H54 (cell line): ENCODE measurements around the gene PPP2R3B.
"Not testable (repeated sequence)": the region's sequence is repeated elsewhere in the genome, so short reads cannot be mapped to it uniquely, and the experiment has no call there.

Experiments
- DNase-seq: peaks from one replicate; pipeline ENCODE4 v3.0.0; 2011; ENCODE audit warnings: low spot score, mixed read lengths; ENCODE audit not compliant: insufficient read length
- FAIRE-seq: peaks from 3 replicates; lab custom pipeline; 2011; peaks lifted over from hg19 to GRCh38; lab: Jason Lieb, UNC
- POLR2A ChIP-seq: IDR thresholded peaks from 2 replicates; pipeline ENCODE4 v1.6.1; 2011; ENCODE audit warnings: low read depth, mild to moderate bottlenecking, low read length

The PPP2R3B gene

DNA sequence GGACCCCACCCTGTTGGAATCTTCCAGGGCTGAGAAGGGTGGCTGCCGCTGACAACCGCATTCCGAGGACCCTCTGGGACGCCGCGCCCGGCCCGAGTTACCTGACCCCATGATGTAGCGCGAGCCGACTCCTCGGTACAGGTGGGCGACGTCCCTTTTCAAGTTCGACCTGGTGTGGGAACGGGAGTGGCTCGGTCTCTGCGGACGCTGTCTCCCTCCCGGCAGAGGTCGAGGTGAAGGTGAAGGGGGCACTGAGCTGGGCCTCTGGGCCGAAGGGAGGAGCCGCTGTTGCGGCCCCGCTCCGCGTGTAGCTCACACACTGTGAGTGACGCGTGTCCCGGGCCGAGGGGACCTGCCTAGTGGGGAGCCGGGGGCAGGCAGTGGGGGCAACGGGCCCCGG, 72.7 kb downstream of the PPP2R3B start:
- DNase-seq = no peak
- TF ChIP-seq POLR2A = no peak
- no peak for FAIRE-seq

DNA sequence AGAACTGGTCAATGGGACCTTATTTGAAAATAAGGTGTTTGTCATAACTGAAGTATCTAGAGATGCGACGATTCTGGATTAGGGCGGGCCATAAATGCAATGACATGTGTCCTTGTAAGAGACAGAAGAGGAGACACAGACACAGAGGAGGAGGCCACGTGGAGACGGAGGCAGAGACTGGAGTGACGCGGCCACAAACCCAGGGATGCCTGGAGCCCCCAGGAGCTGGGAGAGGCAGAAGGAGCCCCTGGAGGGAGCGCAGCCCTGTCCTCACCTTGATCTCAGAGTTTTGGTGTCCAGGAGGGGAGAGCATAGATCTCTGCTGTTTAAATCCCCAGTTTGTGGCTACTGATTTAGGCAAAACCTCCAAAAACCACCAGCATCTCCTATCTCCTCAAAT, 73.2 kb downstream of the PPP2R3B start:
- no peak for FAIRE-seq
- TF ChIP-seq POLR2A = no peak
- DNase-seq = no peak

DNA sequence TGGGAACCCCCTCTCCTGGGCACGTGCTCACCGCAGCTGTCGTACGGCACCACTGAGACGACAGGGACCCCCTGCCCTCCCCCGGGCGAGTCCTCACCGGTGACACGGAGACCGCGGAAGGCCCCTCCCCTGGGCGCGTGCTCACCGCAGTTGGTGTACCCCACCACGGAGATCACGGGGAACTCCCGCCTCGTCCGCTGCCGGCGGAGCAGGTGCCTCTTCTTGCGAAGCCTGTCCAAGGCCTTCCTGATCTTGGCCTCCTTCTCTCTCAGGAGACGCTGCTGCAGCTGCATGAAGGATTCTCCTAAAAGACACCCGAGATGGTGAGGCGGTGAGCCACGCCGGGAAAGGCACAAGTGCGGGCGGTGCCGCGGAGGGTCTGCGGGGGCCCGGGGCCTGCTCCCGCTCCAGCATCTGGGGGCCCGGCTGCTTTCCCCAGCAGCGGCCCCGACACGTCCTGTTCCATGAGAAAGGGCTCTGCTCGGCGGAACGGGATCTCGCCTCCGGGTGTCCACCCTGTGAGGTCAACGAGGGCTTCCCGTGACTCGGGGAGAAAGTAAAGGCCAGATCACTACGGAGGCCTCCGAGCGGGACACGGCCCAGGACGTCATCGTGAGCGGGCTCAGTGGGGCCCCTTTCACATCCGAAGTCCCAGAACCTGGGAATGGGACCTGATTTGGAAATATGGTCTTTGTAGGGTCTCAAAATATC, 73.9 kb downstream of the PPP2R3B start:
- DNase-seq (no peak), FAIRE-seq (no peak)
- TF ChIP-seq POLR2A = no peak

DNA sequence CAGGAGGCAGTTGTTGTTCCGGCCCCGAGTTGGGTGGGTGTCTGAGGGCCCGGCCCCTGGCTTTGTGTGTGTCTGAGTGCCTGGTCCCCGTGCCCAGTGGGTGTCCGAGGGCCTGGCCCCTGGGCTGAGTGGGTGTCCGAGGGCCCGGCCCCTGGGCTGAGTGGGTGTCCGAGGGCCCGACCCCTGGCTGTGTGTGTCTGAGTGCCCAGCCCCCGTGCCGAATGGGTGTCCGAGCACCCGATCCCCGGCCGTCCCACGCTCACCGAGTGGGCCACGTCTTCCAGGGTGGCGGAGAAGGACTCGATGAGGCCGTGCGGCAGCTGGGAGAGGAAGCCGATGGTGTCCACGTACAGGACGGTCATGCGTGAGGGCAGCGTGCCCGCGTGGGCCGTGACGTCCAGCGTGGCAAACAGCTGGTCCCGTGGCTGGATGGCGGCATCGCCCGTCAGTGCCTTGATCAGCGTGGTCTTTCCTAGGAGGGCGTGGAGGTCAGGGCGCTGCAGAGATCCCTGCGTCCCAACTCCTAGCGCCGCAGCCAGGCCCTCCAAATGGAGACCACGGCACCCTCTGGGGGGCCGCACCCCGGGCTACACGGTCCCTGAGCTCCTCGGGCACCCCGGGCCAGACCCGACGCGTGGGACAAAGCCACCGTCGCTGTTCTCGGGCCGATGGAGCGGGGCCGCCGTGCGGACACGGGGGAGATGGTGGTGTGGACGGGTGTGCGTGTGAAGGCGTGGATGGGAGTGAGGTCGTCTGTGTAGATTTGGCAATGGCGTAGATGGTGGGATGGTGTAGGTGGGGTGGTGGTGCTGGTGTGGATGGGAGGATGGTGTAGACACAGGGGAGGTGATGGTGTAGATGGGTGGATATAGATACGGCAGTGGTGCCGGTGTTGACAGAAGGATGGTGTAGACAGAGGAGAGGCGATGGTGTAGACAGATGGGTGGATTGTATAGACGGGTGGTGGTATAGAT, 75.3 kb downstream of the PPP2R3B start:
- DNase-seq (no peak), FAIRE-seq (no peak)
- no peak for TF ChIP-seq POLR2A

DNA sequence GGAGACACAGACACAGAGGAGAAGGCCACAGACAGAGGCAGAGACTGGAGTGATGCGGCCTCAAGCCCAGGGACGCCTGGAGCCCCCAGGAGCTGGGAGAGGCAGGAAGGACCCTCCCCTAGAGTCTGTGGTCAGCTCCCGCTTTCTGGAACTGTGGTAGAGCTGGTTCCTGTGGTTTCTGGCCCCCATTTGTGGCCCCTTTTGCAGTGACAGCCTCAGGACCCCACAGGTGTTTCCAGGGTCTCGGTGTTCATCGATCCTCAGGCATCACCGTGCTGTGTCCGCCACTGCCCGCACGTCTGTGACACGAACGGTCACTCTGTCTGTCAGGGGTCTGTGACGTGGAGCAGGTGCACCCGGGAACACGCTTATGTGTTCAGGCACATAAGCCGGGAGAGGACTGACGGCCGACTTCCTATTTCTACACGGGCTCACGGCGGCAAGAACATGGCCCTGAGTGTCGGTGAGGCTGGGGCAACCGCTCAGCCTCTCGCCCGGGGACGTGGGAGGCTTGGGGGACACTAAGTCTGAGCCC, 76.0 kb downstream of the PPP2R3B start:
- FAIRE-seq (no peak), DNase-seq (no peak)
- no peak for TF ChIP-seq POLR2A

DNA sequence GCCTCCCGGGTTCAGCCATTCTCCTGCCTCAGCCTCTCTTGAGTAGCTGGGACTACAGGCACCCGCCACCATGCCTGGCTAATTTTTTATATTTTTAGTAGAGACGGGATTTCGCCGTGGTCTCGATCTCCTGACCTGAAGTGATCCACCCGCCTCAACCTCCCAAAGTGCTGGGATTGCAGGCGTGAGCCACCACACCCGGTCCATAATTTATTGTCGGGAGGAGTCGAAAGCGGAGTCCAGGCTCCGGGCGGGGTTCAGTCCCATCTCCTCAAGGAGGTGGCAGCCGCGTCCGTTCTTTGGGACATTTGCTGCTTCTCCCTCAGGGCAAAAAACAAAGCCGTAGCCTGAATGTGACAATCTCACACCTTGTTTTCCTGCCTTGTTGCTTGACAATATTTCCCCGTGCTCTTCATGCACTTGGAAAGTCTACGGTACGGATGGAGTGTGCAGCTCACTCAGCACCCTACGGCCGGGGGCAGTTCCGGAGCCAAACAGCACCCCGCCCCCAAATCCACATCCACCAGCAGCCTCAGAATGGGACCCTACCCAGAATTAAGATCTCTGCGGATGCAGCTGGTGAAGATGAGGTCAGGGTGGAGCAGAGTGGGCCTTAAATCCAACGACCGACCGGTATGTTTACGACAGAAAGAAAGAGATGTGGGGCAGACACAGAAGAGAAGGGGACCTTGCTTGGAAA, 77.7 kb downstream of the PPP2R3B start:
- FAIRE-seq (no peak), DNase-seq (no peak)
- TF ChIP-seq POLR2A = no peak

DNA sequence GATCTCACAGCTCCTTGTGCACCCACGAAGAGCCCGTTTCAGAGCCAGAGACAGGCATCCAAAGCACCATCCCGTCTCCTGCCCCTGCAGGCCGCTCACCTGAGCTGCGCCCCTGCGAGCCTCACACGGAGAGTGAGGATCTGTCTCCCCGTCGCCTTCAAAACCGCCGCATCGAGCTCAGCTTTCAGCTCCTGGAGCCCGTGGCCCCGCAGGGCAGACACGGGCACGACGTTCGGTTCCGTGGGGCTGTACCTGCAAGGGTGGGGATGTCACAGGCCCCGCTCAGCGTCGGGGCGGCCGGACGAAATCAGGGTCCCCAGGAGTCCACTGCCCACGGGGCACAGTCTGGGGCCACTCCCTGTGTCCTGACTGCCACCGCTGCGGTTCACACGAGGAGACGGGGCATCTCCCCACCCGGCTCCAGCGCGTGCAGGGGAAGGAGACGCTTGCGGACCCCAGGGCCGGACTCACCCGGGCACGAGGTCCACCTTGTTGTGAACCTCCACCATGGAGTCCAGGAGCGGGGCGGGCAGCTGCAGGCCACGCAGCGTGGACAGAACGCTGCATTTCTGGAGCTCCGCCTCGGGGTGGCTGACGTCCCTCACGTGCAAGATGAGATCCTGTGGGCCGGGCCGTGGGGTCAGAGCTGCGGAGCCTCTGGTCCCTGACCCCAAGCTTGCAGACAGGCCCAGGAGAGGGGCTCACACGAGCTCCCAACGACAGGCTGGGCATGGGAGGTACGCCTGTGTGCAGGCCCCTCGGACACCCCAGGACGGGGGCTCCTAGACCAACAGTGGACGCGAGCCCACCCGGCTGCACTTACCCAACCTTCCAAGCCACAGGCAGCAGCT, 79.2 kb downstream of the PPP2R3B start:
- no peak for TF ChIP-seq POLR2A
- FAIRE-seq = no peak

DNA sequence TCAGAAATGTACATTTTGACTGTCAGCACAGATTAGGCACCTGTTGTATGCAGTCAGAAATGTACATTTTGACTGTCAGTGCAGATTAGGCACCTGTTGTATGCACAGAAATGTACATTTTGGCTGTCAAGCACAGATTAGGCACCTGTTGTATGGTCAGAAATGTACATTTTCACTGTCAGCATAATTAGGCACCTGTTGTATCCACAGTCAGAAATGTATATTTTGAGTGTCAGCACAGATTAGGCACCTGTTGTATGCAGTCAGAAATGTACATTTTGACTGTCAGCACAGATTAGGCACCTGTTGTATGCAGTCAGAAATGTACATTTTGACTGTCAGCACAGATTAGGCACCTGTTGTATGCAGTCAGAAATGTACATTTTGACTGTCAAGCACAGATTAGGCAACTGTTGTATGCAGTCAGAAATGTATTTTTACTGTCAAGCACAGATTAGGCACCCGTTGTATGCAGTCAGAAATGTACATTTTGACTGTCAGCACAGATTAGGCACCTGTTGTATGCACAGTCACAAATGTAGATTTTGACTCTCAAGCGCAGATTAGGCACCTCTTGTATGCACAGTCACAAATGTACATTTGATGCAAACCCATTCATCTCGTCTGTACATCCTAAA, 80.0 kb downstream of the PPP2R3B start:
- DNase-seq, FAIRE-seq: not testable (repeated sequence)

More for the DNA sequence above, 79.2 kb downstream of the PPP2R3B start:
- DNase-seq = no peak

DNA sequence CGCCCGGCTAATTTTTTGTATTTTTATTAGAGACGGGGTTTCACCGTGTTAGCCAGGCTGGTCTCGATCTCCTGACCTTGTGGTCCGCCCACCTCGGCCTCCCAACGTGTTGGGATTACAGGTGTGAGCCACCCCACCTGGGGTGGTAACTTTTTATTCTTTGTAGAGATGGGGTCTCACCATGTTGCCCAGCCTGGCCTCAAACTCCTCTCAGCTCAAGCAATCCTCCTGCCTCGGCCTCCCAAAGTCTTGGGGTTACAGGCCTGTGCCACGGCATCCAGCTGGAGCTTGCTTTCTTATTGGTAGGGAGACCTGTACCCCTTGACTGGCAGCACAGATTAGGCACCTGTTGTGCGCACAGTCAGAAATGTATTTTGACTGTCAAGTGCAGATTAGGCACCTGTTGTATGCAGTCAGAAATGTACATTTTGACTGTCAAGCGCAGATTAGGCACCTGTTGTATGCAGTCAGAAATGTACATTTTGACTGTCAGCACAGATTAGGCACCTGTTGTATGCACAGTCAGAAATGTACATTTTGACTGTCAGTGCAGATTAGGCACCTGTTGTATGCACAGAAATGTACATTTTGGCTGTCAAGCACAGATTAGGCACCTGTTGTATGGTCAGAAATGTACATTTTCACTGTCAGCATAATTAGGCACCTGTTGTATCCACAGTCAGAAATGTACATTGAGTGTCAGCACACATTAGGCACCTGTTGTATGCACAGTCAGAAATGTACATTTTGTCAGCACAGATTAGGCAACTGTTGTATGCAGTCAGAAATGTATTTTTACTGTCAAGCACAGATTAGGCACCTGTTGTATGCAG, 80.7 kb downstream of the PPP2R3B start:
- DNase-seq, FAIRE-seq: not testable (repeated sequence)

DNA sequence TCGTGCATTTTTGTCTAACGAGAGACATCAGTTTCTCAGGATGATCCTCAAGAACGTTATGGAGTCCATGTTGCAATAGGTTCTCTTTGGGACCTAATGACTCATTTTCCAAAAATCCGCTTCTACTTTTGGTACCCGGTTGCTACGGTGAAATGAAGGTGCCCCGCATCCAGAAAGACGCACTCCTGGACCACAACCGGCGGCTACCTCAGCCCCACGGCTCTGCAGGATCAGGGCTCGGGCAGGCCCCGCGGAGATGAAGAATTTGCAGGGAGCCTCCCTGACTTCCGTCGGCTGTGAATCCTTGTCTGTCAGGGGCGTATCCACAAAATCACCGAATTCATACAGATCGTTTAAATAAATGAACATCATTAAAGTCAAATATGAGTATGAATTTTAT, 83.7 kb downstream of the PPP2R3B start:
- DNase-seq (no peak), FAIRE-seq (no peak)
- TF ChIP-seq POLR2A = no peak

DNA sequence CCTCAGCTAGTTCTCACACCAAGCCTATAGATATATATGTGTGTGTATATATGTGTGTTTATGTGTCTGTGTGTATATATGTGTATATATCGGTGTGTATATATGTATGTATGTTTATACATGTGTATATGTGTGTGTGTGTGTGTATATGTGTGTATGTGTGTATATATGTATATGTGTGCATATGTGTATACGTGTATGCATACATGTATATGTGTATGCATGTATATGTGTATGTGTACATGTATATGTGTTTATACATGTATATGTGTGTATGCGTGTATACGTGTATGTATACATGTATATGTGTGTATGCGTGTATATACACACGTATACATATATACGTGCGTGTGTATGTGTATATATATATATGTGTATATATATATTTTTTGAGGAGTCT, 86.4 kb downstream of the PPP2R3B start:
- FAIRE-seq = no peak
- DNase-seq = no peak
- no peak for TF ChIP-seq POLR2A

DNA sequence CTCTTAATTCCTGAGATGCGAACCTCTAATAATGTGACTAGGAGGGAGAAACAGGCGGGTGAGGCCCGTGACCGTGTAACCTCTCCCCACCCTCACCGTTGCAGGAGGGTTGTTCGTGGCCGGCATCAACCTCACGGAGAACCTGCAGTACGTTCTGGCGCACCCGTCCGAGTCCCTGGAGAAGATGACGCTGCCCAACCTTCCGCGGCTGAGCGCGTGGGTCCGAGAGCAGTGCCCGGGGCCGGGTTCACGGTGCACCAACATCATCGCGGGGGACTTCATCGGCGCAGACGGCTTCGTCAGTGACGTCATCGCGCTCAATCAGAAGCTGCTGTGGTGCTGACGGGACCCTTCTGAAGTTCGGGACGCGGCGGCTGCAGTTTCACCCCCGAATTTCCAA, 87.7 kb downstream of the PPP2R3B start:
- DNase-seq (no peak), FAIRE-seq (no peak)
- no peak for TF ChIP-seq POLR2A
